HepG2 (cell line): Measurements from ENCODE around the gene WSCD1. TPM values are rescaled to one million over a fixed set of nuclear protein-coding genes. Genes with fewer than 3 reads are reported as not detected.

Experiments
- AKNA ChIP-seq: sonication (generic); formaldehyde crosslinking; IDR thresholded peaks from 2 replicates; pipeline ENCODE4 v1.4.0; 2020; ENCODE audit warnings: missing genetic modification reagents, borderline replicate concordance
- ESRRA ChIP-seq: sonication (generic); formaldehyde crosslinking; IDR thresholded peaks from 2 replicates; pipeline ENCODE4 v1.5.1; 2020; ENCODE audit warnings: mild to moderate bottlenecking, low read depth, missing genetic modification reagents
- KLF13 ChIP-seq: sonication (generic); formaldehyde crosslinking; IDR thresholded peaks from 2 replicates; pipeline ENCODE4 v1.4.0; 2020; ENCODE audit warnings: mild to moderate bottlenecking, missing genetic modification reagents
- ZNF281 ChIP-seq: sonication (generic); formaldehyde crosslinking; IDR thresholded peaks from 2 replicates; pipeline ENCODE4 v1.4.0; 2020; ENCODE audit warnings: missing genetic modification reagents, borderline replicate concordance
- ZNF451 ChIP-seq: sonication (generic); formaldehyde crosslinking; IDR thresholded peaks from 2 replicates; pipeline ENCODE4 v1.5.0; 2020; ENCODE audit warnings: mild to moderate bottlenecking, missing genetic modification reagents
- polyA plus RNA-seq, 8 experiments: library from polyadenylated mRNA; depleted of rRNA in 3 of 8; stranded (reverse) in 7 of 8; unstranded in 1 of 8; fragments of >200 nt; fragmentation: Illumina TruSeq in 4 of 8; extraction: Trizol in 4 of 8; gene quantifications; 2 replicates each; pipeline versions ENCODE4 v1.2.1 to v1.2.3, GENCODE V29; 2011 to 2016; ENCODE audit warnings: low read depth in 4 of 8, missing spikeins in 1 of 8, mixed read lengths in 1 of 8; ENCODE audit not compliant: insufficient read depth in 1 of 8
- total RNA-seq, 5 experiments: library from RNA; depleted of rRNA; stranded (reverse); fragments of >200 nt; fragmentation: Illumina TruSeq; extraction: Trizol; gene quantifications; 2 replicates each; pipeline ENCODE4 v1.2.3, GENCODE V29; 2016; ENCODE audit warnings: low read depth in 1 of 5

WSCD1 gene
- total and polyA plus RNA-seq, 2 of the 13 experiments (the other 11 are each of a cell fraction or from before 2014, with no cell fraction given) = 0.24 to 2.7 TPM

- TF ChIP-seq AKNA (CRISPR knock-in tag) (no peak), KLF13 (no peak), ESRRA (no peak), ZNF451 (CRISPR knock-in tag) (no peak), ZNF281 (CRISPR knock-in tag) (no peak)
These were observed 41.9 kb upstream of the WSCD1 start (continued) for GRCh38 chr17:6028294-6028693.
